Retina (tissue), 1 donor: ENCODE data around the gene TMEM234.

Experiments used
- DNase-seq: peaks from one replicate; pipeline ENCODE4 v3.0.0-alpha.2; 2016

Gene TMEM234

GRCh38 chr1:32170991-32171390 lies 51.2 kb downstream of the TMEM234 start:
- DNase-seq, result no peak
